ENCODE data around the gene TROAP.
"Not testable (repeated sequence)": the region's sequence is repeated elsewhere in the genome, so short reads cannot be mapped to it uniquely, and the experiment has no call there.

TROAP gene

GRCh38 chr12:49330631-49331379 is 7.8 kb downstream of the TROAP start:
- in situ Hi-C loops (cut with MboI; ENCODE audit: low pct_unique_long_range_greater_than_20kb, low sequenced_read_pairs, unreplicated experiment) = no loop called here
- no peak for DNase-seq (ENCODE audit: low spot score)
- no peak for TF ChIP-seq CTCF (IDR thresholded peaks at IDR 0.05; ENCODE audit: extremely low read depth, insufficient read depth, missing control alignments)

- no peak for DNase-seq (ENCODE audit: low spot score)
- in situ Hi-C loops (cut with MboI; ENCODE audit: low pct_unique_long_range_greater_than_20kb, low sequenced_read_pairs, unreplicated experiment) = no loop called here
- TF ChIP-seq CTCF (IDR thresholded peaks at IDR 0.05; ENCODE audit: extremely low read depth, insufficient read depth, missing control alignments) = peak; percentile 77
Observed at GRCh38 chr12:49331380-49332222, 8.5 kb downstream of the TROAP start.

- in situ Hi-C loops (cut with MboI; ENCODE audit: low pct_unique_long_range_greater_than_20kb, low sequenced_read_pairs, unreplicated experiment) = no loop called here
- no peak for DNase-seq (ENCODE audit: low spot score)
- no peak for TF ChIP-seq CTCF (IDR thresholded peaks at IDR 0.05; ENCODE audit: extremely low read depth, insufficient read depth, missing control alignments)
Observed at GRCh38 chr12:49332441-49332861, 9.4 kb downstream of the TROAP start.

- in situ Hi-C loops (cut with MboI; ENCODE audit: low pct_unique_long_range_greater_than_20kb, low sequenced_read_pairs, unreplicated experiment) = no loop called here
- no peak for DNase-seq (ENCODE audit: low spot score)
- TF ChIP-seq CTCF (IDR thresholded peaks at IDR 0.05; ENCODE audit: extremely low read depth, insufficient read depth, missing control alignments) = no peak
Observed at GRCh38 chr12:49332891-49333371, 9.9 kb downstream of the TROAP start.

GRCh38 chr12:49333778-49334177 is 10.7 kb downstream of the TROAP start:
- DNase-seq (ENCODE audit: low spot score); in situ Hi-C loops (cut with MboI; ENCODE audit: low pct_unique_long_range_greater_than_20kb, low sequenced_read_pairs, unreplicated experiment): not testable (repeated sequence)

- no peak for DNase-seq (ENCODE audit: low spot score)
- no peak for TF ChIP-seq CTCF (IDR thresholded peaks at IDR 0.05; ENCODE audit: extremely low read depth, insufficient read depth, missing control alignments)
- in situ Hi-C loops (cut with MboI; ENCODE audit: low pct_unique_long_range_greater_than_20kb, low sequenced_read_pairs, unreplicated experiment) = no loop called here
Observed at GRCh38 chr12:49334226-49334625, 11.2 kb downstream of the TROAP start.

- TF ChIP-seq CTCF (IDR thresholded peaks at IDR 0.05; ENCODE audit: extremely low read depth, insufficient read depth, missing control alignments) = no peak
- in situ Hi-C loops (cut with MboI; ENCODE audit: low pct_unique_long_range_greater_than_20kb, low sequenced_read_pairs, unreplicated experiment) = no loop called here
Observed at GRCh38 chr12:49334681-49335080, 11.6 kb downstream of the TROAP start.

More at GRCh38 chr12:49334681-49335080, 11.6 kb downstream of the TROAP start:
- DNase-seq (ENCODE audit: low spot score) = no peak
